ENCODE results near the gene GIMAP4.

DNA sequence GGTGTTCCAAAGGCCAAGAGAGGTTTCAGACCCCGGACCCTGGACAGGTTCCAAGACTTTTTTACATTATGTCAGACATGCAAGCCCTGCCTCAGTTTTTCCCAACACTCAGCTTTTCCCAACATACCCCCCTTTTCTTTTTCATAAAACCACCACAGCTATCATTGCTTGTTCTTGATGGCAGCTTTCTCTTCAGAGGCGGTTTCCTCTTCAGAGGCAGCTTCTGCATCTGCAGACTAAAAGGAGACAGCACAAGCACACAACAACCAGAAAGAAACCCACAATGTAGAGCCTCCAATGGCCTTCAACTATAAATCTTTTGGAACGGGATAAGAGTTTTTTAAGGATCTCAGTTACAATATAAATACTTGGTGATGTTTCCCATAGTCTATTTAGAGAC, 45.7 kb downstream of the GIMAP4 start:
- TF ChIP-seq, protein P1, sequence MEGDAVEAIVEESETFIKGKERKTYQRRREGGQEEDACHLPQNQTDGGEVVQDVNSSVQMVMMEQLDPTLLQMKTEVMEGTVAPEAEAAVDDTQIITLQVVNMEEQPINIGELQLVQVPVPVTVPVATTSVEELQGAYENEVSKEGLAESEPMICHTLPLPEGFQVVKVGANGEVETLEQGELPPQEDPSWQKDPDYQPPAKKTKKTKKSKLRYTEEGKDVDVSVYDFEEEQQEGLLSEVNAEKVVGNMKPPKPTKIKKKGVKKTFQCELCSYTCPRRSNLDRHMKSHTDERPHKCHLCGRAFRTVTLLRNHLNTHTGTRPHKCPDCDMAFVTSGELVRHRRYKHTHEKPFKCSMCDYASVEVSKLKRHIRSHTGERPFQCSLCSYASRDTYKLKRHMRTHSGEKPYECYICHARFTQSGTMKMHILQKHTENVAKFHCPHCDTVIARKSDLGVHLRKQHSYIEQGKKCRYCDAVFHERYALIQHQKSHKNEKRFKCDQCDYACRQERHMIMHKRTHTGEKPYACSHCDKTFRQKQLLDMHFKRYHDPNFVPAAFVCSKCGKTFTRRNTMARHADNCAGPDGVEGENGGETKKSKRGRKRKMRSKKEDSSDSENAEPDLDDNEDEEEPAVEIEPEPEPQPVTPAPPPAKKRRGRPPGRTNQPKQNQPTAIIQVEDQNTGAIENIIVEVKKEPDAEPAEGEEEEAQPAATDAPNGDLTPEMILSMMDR (IDR thresholded peaks at IDR 0.05) = no peak
- no peak for TF ChIP-seq POLR2A (IDR thresholded peaks at IDR 0.05)
